HEK293T (cell line): ENCODE measurements around the gene AQP5.

ENCODE experiments used
- CTCF ChIA-PET: fragments of 350-600 bp; formaldehyde crosslinking; extraction: SDS; loops from one replicate; lab custom pipeline; 2021; ENCODE audit warnings: antibody characterized with exemption, inconsistent platforms; lab: Yijun Ruan, JAX
- POLR2A ChIA-PET: fragments of 350-600 bp; formaldehyde crosslinking; extraction: SDS; loops from one replicate; lab custom pipeline; 2020; ENCODE audit warnings: antibody characterized with exemption, inconsistent platforms; lab: Yijun Ruan, JAX
- DNase-seq: peaks from one replicate; pipeline ENCODE4 v3.0.0; 2012; ENCODE audit warnings: mixed read lengths; ENCODE audit errors: extremely low spot score
- ARNT ChIP-seq: fragments of 450-650 bp; IDR thresholded peaks from 2 replicates; pipeline ENCODE4 v1.6.1; 2017; ENCODE audit warnings: mild to moderate bottlenecking
- BHLHE40 ChIP-seq: fragments of 450-650 bp; IDR thresholded peaks from 2 replicates; pipeline ENCODE4 v1.6.1; 2016; ENCODE audit warnings: mild to moderate bottlenecking, moderate library complexity, borderline replicate concordance
- CTBP1 ChIP-seq: fragments of 450-650 bp; IDR thresholded peaks from 2 replicates; pipeline ENCODE4 v1.6.1; 2016; ENCODE audit warnings: borderline replicate concordance
- ELF4 ChIP-seq: fragments of 450-650 bp; IDR thresholded peaks from 2 replicates; pipeline ENCODE4 v1.6.1; 2017; ENCODE audit warnings: antibody characterized with exemption
- FOXA1 ChIP-seq: fragments of 450-650 bp; IDR thresholded peaks from 2 replicates; pipeline ENCODE4 v1.6.1; 2016; ENCODE audit warnings: mild to moderate bottlenecking
- FOXK2 ChIP-seq: fragments of 450-650 bp; IDR thresholded peaks from 2 replicates; pipeline ENCODE4 v1.6.1; 2016; ENCODE audit warnings: mild to moderate bottlenecking
- FOXM1 ChIP-seq: fragments of 450-650 bp; IDR thresholded peaks from 2 replicates; pipeline ENCODE4 v1.6.1; 2017; ENCODE audit warnings: mild to moderate bottlenecking, borderline replicate concordance
- HDGF ChIP-seq: fragments of 450-650 bp; IDR thresholded peaks from 2 replicates; pipeline ENCODE4 v1.6.1; 2017; ENCODE audit warnings: antibody characterized with exemption, borderline replicate concordance
- L3MBTL2 ChIP-seq: fragments of 450-650 bp; conservative IDR thresholded peaks from 2 replicates; pipeline ENCODE4 v1.6.1; 2016; ENCODE audit warnings: mild to moderate bottlenecking
- LEF1 ChIP-seq: fragments of 450-650 bp; IDR thresholded peaks from 2 replicates; pipeline ENCODE4 v1.6.1; 2017; ENCODE audit warnings: mild to moderate bottlenecking, borderline replicate concordance
- NFRKB ChIP-seq: fragments of 450-650 bp; IDR thresholded peaks from 2 replicates; pipeline ENCODE4 v1.6.1; 2016; ENCODE audit warnings: mild to moderate bottlenecking, moderate library complexity
- PKNOX1 ChIP-seq: fragments of 450-650 bp; IDR thresholded peaks from 2 replicates; pipeline ENCODE4 v1.6.1; 2016
- SP1 ChIP-seq: fragments of 450-650 bp; IDR thresholded peaks from 2 replicates; pipeline ENCODE4 v1.6.1; 2017
- SUZ12 ChIP-seq: fragments of 450-650 bp; IDR thresholded peaks from 2 replicates; pipeline ENCODE4 v1.6.1; 2016; ENCODE audit warnings: mild to moderate bottlenecking
- TARDBP ChIP-seq: fragments of 450-650 bp; IDR thresholded peaks from 2 replicates; pipeline ENCODE4 v1.6.1; 2016
- ZNF384 ChIP-seq: fragments of 450-650 bp; IDR thresholded peaks from 2 replicates; pipeline ENCODE4 v1.6.1; 2016

Gene AQP5

GRCh38 chr12:49979791-49980190 lies 18.1 kb downstream of the AQP5 start:
- ChIA-PET POLR2A (no interaction called here), CTCF (interaction anchor here (3.7 kb wide), 1 partner anchor 12 kb away, joined by 22 read pairs; no protein-coding TSS in a partner anchor)
- TF ChIP-seq ARNT (no peak), SP1 (no peak), HDGF (no peak), ELF4 (no peak), L3MBTL2 (no peak), TARDBP (no peak), CTBP1 (no peak), PKNOX1 (no peak), ZNF384 (no peak), FOXM1 (no peak), FOXA1 (no peak), BHLHE40 (no peak), LEF1 (no peak), NFRKB (no peak), SUZ12 (no peak), FOXK2 (no peak)
- DNase-seq, result no peak

DNA sequence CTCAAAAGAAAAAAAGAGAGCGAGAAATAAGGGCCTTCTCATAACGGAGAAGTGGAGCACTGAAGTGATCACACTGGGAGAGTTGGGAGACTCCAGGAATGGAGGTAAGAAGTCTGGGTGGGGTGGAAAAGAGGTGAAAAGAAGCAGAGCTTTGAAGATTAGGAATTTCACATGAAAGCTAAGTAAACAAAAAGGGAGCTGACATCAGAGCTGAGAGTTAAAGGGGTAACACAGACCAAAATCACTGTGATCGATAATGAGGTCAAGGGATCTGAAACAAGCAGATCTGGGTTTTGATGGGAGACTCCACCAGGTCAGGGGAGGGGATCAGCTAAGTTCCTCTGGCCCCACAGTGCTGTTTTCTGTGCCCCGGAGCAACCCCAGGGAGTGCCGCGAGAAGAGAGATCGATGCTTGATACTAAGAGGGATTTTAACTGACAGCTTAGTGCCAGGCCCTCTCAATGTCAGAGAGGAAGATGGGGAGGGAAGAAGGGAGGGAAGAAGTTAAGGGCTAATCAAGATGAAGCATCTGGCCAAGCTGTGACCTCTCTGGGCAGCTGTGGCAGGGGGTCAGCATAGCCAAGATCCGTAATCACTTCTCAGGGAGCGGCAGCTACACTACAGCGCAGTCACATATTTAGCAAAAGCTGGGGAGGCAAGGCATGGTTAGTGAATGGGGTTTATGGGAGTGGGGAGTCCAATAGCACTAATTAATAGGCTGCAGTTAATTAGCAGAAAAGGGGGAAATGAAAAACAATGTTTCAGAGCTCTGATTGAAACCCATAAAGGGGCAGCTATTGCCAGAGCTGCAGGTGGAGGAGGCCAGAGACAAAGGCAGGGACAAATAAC lies 19.1 kb downstream of the AQP5 start:
- no peak for DNase-seq
- POLR2A ChIA-PET, result no interaction called here

DNA sequence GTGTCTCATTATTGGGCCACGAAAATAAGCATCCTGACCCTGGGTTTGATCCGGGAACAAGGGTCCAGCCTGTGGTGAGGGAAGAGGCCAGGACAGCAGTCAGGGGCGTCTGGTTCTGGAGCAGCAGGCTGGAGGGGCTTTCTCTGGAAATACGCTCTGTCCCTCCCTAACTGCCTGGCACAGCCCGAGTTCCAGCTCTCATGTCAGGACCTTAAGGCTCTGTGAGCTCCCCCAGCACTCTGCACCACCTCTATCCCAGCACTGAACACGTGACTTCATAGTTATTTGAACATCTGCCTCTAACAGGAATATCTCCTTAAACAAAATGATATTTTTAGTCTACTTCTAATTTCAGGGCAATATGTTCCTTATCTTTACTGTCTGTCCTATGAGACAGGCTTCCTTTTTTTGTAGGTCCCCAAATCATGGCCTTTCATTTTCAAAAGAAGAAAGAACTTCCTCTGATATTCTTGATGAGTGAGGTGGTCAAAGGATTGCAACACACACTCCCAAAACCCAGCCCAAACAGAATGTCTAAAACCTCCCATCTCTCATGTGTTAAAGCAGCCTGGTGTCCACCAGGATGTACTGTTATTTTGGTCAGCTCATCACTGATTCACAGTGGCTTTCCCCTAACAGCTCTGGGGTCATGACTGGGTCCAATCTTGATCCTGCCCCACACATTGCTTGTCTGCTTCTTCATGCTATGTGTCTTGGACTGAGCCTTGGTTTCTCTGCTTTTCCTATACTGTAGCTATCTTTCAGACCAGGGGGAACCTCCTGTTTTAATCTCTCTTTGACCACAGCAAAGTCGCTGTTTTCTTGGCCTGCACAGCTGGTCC lies 20.8 kb downstream of the AQP5 start:
- CTCF ChIA-PET, result interaction anchor here (3.7 kb wide), 1 partner anchor 15 kb away, joined by 22 read pairs; no protein-coding TSS in a partner anchor
- POLR2A ChIA-PET, result interaction anchor here (1.4 kb wide), 1 partner anchor 23 kb away, joined by 3 read pairs; no protein-coding TSS in a partner anchor
- TF ChIP-seq PKNOX1 (no peak), NFRKB (no peak), SUZ12 (no peak), TARDBP (no peak), ELF4 (no peak), CTBP1 (no peak), FOXA1 (no peak), BHLHE40 (no peak), SP1 (no peak), FOXM1 (no peak), FOXK2 (no peak), L3MBTL2 (no peak)
- no peak for DNase-seq

More for the DNA sequence above, 19.1 kb downstream of the AQP5 start:
- TF ChIP-seq CTBP1, result no peak
- TF ChIP-seq SP1, result no peak
- CTCF ChIA-PET, result interaction anchor here (0.7 to 3.7 kb wide), 3 partner anchors 13 to 112 kb away, joined by 3 to 22 read pairs (median 3); no protein-coding TSS in a partner anchor

DNA sequence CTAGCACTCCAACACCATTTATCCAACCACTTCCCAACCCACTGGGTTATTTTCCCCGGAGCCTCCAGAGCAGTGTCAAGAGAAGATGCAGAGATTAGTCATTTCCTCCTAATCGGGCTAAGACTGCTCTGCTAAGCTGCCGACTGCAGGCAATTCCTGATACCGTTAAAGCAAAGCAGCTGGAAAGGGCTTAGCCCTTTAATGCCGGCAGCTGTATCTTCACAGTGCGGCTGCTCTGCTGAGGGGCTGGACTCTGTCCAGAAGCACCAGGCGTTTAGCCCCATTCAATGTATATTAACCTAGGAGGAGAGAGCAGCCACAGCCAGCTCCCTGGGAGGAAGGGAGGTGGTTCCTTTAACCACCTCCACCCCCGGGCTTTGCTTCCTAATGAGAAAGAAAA lies 22.2 kb downstream of the AQP5 start:
- POLR2A ChIA-PET, result interaction anchor here (1.4 kb wide), 1 partner anchor 24 kb away, joined by 3 read pairs; no protein-coding TSS in a partner anchor
- DNase-seq, result no peak
- CTCF ChIA-PET, result interaction anchor here (1.4 kb wide), 1 partner anchor 101 kb away, joined by 3 read pairs; no protein-coding TSS in a partner anchor
- no peak for TF ChIP-seq ELF4
- no peak for TF ChIP-seq SUZ12
- no peak for TF ChIP-seq PKNOX1
- no peak for TF ChIP-seq SP1
- no peak for TF ChIP-seq TARDBP
- TF ChIP-seq ARNT, result no peak

GRCh38 chr12:49984476-49985359 lies 23.0 kb downstream of the AQP5 start:
- ChIA-PET POLR2A (no interaction called here), CTCF (interaction anchor here (1.4 kb wide), 1 partner anchor 100 kb away, joined by 3 read pairs; no protein-coding TSS in a partner anchor)
- no peak for DNase-seq
- TF ChIP-seq FOXK2 (no peak), ARNT (no peak), FOXA1 (no peak), TARDBP (no peak), CTBP1 (no peak), SUZ12 (no peak), SP1 (no peak), HDGF (no peak), L3MBTL2 (no peak), NFRKB (no peak), BHLHE40 (no peak), ZNF384 (no peak)
